MM.1S (cell line): ENCODE data around the gene RNF10.

Experiments
- DNase-seq: peaks from one replicate; pipeline ENCODE4 v3.0.0-alpha.2; 2015
- H2AFZ ChIP-seq: fragments of 300-600 bp; sonication (generic); 2 replicates; pipeline ENCODE4 v1.6.0; 2016; ENCODE audit warnings: antibody characterized with exemption, low read length
- H3F3A ChIP-seq: fragments of 300-600 bp; sonication (generic); 2 replicates; pipeline ENCODE4 v1.6.1; 2016; ENCODE audit warnings: mild to moderate bottlenecking, antibody characterized with exemption, low read length, moderate library complexity, mixed read lengths; ENCODE audit not compliant: insufficient read depth
- H3K27ac ChIP-seq: fragments of 300-600 bp; sonication (generic); 2 replicates; pipeline ENCODE4 v1.5.1; 2016; ENCODE audit warnings: mild to moderate bottlenecking, low read length
- H3K27me3 ChIP-seq: fragments of 300-600 bp; sonication (generic); replicated peaks from 2 replicates; pipeline ENCODE4 v1.6.0; 2016; ENCODE audit warnings: low read length; ENCODE audit not compliant: insufficient read depth
- H3K36me3 ChIP-seq: fragments of 300-600 bp; sonication (generic); replicated peaks from 2 replicates; pipeline ENCODE4 v1.6.1; 2016; ENCODE audit warnings: mild to moderate bottlenecking, low read length, mixed read lengths; ENCODE audit not compliant: insufficient read depth
- H3K4me1 ChIP-seq: fragments of 300-600 bp; sonication (generic); 2 replicates; pipeline ENCODE4 v1.6.1; 2016; ENCODE audit warnings: low read length, mixed read lengths
- H3K4me2 ChIP-seq: fragments of 300-600 bp; sonication (generic); 2 replicates; pipeline ENCODE4 v1.6.0; 2016; ENCODE audit warnings: low read depth, low read length
- H3K4me3 ChIP-seq: fragments of 300-600 bp; sonication (generic); 2 replicates; pipeline ENCODE4 v1.5.1; 2016; ENCODE audit warnings: low read length, mixed read lengths
- H3K79me2 ChIP-seq: fragments of 300-600 bp; sonication (generic); 2 replicates; pipeline ENCODE4 v1.6.1; 2016; ENCODE audit warnings: mixed run types, low read length, mixed read lengths
- H3K9ac ChIP-seq: fragments of 300-600 bp; sonication (generic); 2 replicates; pipeline ENCODE4 v1.6.1; 2016; ENCODE audit warnings: low read length, mixed read lengths
- H3K9me2 ChIP-seq: fragments of 300-600 bp; sonication (generic); replicated peaks from 2 replicates; pipeline ENCODE4 v1.6.1; 2016; ENCODE audit warnings: mild to moderate bottlenecking, low read length, mixed read lengths; ENCODE audit not compliant: insufficient read depth
- H3K9me3 ChIP-seq: fragments of 300-600 bp; sonication (generic); replicated peaks from 2 replicates; pipeline ENCODE4 v1.6.1; 2016; ENCODE audit warnings: mild to moderate bottlenecking, low read length, mixed read lengths; ENCODE audit not compliant: insufficient read depth
- H4K20me1 ChIP-seq: fragments of 300-600 bp; sonication (generic); 2 replicates; pipeline ENCODE4 v1.6.1; 2016; ENCODE audit warnings: mild to moderate bottlenecking, low read length, moderate library complexity, mixed read lengths; ENCODE audit not compliant: insufficient read depth
- CTCF ChIP-seq: fragments of 300-600 bp; sonication (generic); IDR thresholded peaks from 2 replicates; pipeline ENCODE4 v1.5.1; 2016; ENCODE audit warnings: antibody characterized with exemption, low read length, mixed read lengths
- EZH2 ChIP-seq: fragments of 300-600 bp; sonication (generic); optimal IDR thresholded peaks from 2 replicates; pipeline ENCODE3; 2017; ENCODE audit warnings: low read depth, mild to moderate bottlenecking, antibody characterized with exemption, low read length, mixed read lengths
- EZH2phosphoT487 ChIP-seq: fragments of 300-600 bp; sonication (generic); IDR thresholded peaks from 2 replicates; pipeline ENCODE4 v1.6.1; 2018; ENCODE audit warnings: antibody characterized with exemption, low read length

Gene RNF10

DNA sequence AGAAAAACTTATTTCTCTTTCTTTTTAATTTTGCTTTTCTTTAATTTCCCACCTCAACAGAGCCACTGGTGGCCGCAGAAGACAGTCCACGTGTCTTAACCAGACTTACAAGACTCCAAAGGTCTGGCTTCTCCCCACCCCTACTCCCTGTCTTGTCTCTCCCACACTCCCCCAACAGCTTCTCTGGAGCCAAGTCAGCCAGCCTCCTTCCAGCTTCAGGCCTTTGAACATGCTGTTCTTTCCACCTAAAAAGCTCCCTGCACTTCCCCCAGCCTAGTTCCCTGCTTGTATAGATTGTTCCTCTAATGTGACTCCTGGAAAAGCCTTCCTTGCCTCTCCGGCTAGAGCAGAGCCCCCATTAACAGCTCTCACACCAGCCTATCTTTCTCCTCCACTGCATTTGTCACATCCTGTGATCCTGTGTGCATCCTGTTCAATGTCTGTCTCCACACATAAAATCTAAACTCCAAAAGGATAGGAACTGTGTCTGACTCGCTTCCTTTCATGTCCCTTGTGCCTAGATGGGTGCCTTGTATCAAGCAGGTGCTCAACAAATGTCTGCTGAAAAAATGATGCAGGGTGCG is 46.0 kb upstream of the RNF10 start:
- DNase-seq = no peak
- Histone ChIP-seq H3K4me1 (no peaks in the 10 kb centered on the region), H3K79me2 (no peaks in the 10 kb centered on the region), H3K36me3 (no peaks in the 10 kb centered on the region), H4K20me1 (no peaks in the 10 kb centered on the region), H2AFZ (no peak overlapping the region), H3K27me3 (no peaks in the 10 kb centered on the region), H3K9me2 (no peaks in the 10 kb centered on the region), H3K4me2 (no peak overlapping the region), H3K4me3 (no peak overlapping the region), H3K27ac (no peak overlapping the region), H3K9ac (no peak overlapping the region), H3F3A (no peaks in the 10 kb centered on the region), H3K9me3 (no peaks in the 10 kb centered on the region)
- TF ChIP-seq EZH2 (no peak), EZH2phosphoT487 (no peak), CTCF (no peak)

DNA sequence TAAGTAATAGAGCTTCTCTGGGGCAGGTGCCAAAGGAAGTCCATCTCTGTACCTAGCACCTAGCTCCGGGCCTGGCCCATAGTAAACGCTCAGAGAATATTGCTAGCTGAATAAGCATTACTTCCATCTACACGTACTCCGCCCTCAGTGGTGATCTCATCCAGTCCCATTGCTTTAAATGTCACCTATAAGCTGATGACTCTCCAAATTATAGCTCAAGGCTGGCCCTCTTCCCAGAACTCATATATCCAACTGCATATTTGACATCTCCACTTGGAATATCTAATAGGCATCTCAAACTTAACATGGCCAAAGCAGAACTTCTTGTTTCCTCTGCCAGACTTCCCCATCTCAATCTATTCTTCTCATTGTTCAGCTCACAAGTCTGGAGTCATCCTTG is 45.1 kb upstream of the RNF10 start:
- Histone ChIP-seq H4K20me1 (no peaks in the 10 kb centered on the region), H3K9ac (no peak overlapping the region), H2AFZ (no peak overlapping the region), H3K4me2 (no peak overlapping the region), H3K4me1 (no peaks in the 10 kb centered on the region), H3K27ac (no peak overlapping the region), H3K4me3 (no peak overlapping the region), H3K9me3 (no peaks in the 10 kb centered on the region), H3K9me2 (no peaks in the 10 kb centered on the region), H3K36me3 (no peaks in the 10 kb centered on the region), H3F3A (no peaks in the 10 kb centered on the region), H3K27me3 (no peaks in the 10 kb centered on the region), H3K79me2 (no peaks in the 10 kb centered on the region)
- DNase-seq = no peak
- TF ChIP-seq CTCF (no peak), EZH2phosphoT487 (no peak), EZH2 (no peak)

DNA sequence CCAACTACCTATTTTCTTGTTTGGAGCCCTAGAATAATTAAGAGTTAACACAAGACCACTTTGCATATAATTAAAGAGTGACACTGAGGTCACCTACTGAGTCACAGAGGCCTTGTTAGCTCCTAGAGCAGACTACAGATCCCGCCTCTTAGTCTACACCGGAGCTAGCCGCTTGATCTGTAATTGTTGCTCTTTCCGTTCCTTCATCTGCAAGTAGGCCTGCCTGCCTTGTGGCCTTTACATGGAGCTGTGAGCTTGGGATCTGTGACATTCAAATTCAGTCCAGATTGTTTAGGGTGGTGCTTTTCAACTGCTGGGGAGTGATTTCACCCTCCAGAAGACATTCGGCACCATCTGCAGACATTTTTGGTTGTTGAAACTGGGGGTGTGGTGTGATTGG is 43.8 kb upstream of the RNF10 start:
- Histone ChIP-seq H3K9me3 (no peaks in the 10 kb centered on the region), H3K79me2 (peaks cover 6% of the 10 kb centered on the region; the same call in 1 of the 2 replicates), H3K27me3 (no peaks in the 10 kb centered on the region), H3K9me2 (no peaks in the 10 kb centered on the region), H3K36me3 (no peaks in the 10 kb centered on the region), H4K20me1 (no peaks in the 10 kb centered on the region), H3K27ac (no peak overlapping the region), H3F3A (no peaks in the 10 kb centered on the region), H2AFZ (no peak overlapping the region), H3K4me2 (no peak overlapping the region), H3K9ac (no peak overlapping the region), H3K4me3 (no peak overlapping the region), H3K4me1 (no peaks in the 10 kb centered on the region)
- no peak for DNase-seq
- TF ChIP-seq EZH2 = no peak
- no peak for TF ChIP-seq CTCF
- no peak for TF ChIP-seq EZH2phosphoT487
